ENCODE results near the gene PYGM.
"Not testable (repeated sequence)": the region's sequence is repeated elsewhere in the genome, so short reads cannot be mapped to it uniquely, and the experiment has no call there.

The PYGM gene

DNA sequence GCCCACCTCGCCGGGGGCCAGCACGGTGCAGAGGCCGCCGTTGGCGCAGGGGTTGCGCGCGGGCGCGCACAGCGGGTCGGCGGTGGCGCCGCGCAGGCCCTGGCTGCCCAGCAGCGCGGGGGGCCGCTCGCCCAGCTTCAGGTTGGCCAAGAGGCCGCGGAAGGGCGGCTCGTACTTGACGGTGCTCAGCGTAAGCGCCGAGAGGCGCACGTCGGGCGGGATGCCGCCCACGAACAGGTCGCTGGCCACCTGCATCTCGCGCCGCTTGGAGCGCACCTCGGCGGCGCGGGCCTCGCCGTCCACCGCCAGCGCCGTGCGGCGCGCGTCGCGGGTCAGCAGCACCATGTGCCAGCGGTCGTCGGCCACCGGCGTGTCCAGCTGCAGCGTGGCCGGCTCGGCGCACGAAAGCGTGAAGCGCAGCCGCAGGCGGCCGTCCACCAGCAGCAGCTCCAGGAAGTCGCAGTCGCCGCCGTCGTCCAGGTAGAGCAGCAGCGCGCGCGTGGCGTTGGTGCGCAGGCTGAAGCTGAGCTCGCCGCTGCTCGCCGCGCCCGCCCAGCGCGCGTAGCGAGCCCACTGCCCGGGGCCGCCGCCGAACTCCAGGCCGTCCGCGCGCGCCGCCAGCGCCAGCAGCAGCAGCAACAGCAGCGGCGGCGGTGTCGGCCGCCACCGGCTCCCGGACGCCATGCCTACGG is 46.6 kb downstream of the PYGM start:
- no peak for DNase-seq
- TF ChIP-seq POLR2A (IDR thresholded peaks at IDR 0.05; ENCODE audit: low read length): no peak
- no peak for TF ChIP-seq GATA1 (IDR thresholded peaks at IDR 0.05; ENCODE audit: low read depth, low read length)

DNA sequence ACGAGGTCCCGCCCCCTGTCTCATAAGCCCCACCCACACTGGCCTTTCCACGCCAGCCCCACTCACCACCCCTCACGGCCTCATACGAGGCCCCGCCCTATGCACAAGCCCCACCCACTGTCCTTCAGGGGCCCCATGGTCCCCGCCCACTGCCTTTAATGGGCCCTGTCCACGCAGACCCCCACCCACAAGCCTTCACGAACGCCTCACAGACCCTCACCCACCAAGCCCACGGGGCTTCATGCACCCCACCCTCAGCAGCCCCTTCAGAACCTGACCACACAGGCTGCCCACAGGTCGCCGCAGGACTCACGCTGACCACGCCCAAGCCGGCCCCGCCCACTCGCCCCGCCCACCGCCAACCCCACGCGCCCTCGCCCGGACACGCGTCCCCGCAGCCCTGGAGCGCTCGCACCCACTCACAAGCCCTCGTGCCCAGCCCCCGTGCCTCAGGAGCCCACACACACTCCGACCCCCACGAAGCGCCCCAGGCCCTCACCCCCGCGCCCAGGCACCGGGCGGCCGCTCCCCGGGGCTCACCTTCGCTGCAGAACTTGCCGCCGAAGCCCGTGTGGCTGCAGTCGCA is 47.3 kb downstream of the PYGM start:
- DNase-seq: peak in 1 of 2 experiments; percentile 16
- TF ChIP-seq POLR2A (IDR thresholded peaks at IDR 0.05; ENCODE audit: low read length) (no peak), GATA1 (IDR thresholded peaks at IDR 0.05; ENCODE audit: low read depth, low read length) (no peak)

DNA sequence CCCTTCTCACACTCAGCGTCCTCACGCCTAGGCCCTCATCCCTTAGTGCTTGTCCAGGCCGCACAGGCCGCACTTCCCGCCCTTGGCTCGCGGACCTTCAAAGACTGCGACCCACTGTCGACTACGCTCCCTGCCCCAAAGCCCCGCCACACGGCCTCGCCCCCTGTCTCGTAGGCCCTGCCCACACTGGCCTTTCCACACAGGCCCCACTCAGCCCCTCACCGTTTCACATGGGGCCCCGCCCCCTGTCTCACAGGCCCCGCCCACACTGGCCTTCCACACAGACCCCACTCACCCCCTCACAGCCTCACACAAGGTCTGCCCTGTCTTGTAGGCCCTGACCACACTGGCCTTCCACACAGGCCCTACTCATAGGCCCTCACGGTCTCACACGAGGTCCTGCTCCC is 47.8 kb downstream of the PYGM start:
- TF ChIP-seq GATA1 (IDR thresholded peaks at IDR 0.05; ENCODE audit: low read depth, low read length) (no peak), POLR2A (IDR thresholded peaks at IDR 0.05; ENCODE audit: low read length) (no peak)
- no peak for DNase-seq

DNA sequence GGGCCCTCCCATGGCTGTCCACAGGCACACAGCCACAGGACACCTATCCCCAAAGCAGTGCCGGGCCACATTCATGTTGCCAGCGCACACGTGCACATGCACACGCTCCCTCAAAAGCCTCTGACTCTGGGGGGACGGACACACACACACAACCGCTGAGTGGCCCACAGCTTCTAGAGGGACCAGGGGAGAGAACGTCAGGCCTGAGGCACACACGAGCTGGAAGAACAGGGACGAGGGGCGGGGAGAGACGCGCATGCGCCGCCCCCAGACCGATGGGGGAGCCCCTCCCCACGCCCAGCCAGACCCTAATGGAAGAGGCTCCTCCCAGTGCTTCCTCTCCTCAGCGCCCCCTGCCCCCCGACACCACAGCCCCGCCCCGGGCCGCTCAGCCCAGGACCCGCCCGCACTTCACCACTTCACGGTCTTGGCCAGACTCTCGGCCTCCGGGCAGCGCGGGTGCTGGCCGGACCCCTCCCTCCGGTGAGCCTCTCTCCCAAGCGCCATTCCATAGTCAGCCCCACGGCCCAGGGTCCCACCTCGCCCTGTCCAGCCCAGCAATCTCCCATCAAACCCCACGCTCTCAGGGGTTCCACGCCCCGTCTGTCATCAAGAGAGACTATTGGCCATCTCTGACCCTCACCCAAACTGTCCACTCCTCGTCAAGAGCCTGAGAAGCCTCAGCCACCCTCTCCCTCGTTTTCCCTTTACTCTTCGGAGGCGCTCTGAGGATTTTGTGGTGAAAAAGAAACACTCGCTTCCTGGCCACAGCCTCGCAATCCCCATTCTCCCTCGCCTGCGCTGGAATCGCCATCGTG is 48.4 kb downstream of the PYGM start:
- DNase-seq: no peak
- TF ChIP-seq GATA1 (IDR thresholded peaks at IDR 0.05; ENCODE audit: low read depth, low read length) (no peak), POLR2A (IDR thresholded peaks at IDR 0.05; ENCODE audit: low read length) (no peak)

DNA sequence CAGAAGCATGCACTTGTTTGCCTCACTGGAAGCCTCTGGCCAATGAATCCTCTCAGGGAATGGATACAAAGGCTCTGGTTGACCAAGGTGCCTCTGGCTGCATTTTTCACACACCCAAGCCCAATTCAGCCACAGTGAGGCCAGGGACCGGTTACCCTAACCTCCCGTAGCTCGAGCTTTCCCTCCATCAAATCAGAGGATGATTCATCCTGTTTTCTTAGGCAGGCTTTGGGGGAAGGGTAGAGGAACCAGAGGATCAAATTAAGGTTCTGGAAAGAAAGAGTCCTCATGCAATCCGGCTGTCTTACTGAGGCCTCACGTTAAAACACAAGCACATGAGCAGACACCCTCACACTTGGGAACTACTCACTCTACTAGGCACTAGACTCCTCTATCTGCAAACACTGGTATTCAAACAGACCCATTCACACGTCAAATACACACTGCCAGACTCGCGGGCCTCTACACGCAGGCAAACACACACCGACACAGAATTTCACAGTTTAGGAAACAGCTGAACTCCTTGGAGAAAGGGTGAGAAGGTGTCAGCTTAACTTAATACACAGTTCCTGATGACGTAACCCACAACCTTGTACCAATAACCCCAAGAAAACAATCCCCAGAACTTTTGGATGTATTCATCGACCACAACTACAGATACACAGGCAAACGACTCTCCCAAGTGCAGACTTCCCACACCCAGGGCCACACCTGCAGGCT is 49.2 kb downstream of the PYGM start:
- TF ChIP-seq GATA1 (IDR thresholded peaks at IDR 0.05; ENCODE audit: low read depth, low read length) (no peak), POLR2A (IDR thresholded peaks at IDR 0.05; ENCODE audit: low read length) (no peak)
- no peak for DNase-seq

DNA sequence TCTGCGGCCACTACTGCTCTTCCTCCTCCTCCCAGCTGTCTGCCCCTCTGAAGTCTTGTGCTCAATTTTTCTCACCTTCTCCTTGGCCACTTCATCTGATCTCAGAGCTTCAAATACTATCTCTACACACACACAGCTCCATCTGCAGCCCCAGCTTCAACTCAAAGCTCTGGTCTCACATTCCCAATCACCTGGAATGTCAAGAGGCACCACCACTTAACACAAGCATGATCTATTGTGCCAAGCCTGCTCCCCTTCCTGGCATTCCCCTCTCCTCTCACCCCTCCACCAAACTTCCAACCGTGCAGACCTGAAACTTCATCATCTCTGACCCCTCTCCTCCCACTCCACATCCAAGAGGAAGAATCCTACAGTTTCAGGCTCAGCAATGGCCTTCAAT is 54.3 kb downstream of the PYGM start:
- no peak for DNase-seq

DNA sequence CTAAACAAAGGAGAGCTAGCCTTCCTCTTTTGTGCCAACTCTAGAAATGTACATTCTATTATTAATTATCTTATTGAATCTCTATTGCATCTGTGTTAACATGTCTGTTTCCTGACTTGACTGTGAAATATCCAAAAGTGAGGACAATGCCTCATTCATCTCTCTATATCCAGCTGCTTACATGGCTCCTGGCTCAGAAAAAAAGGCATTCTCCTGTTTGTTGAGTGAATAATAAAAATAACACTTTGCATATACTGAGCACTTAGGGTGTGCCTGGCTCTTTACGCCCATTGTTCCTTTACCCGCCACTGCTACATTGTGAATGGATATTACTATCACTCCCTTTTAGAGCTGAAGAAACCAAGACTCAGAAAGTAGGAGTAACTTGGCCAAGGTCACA is 56.7 kb downstream of the PYGM start:
- TF ChIP-seq GATA1 (IDR thresholded peaks at IDR 0.05; ENCODE audit: low read depth, low read length) (no peak), POLR2A (IDR thresholded peaks at IDR 0.05; ENCODE audit: low read length) (no peak)
- DNase-seq: no peak

More for the DNA sequence above, 54.3 kb downstream of the PYGM start:
- TF ChIP-seq GATA1 (IDR thresholded peaks at IDR 0.05; ENCODE audit: low read depth, low read length): no peak
- no peak for TF ChIP-seq POLR2A (IDR thresholded peaks at IDR 0.05; ENCODE audit: low read length)

DNA sequence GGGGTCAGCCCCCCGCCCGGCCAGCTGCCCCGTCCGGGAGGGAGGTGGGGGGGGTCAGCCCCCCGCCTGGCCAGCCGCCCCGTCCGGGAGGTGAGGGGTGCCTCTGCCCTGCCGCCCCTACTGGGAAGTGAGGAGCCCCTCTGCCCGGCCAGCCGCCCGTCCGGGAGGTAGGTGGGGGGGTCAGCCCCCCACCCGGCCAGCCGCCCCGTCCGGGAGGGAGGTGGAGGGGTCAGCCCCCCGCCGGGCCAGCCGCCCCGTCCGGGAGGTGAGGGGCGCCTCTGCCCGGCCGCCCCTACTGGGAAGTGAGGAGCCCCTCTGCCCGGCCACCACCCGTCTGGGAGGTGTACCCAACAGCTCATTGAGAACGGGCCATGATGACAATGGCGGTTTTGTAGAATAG is 57.8 kb downstream of the PYGM start:
- DNase-seq: not testable (repeated sequence)

DNA sequence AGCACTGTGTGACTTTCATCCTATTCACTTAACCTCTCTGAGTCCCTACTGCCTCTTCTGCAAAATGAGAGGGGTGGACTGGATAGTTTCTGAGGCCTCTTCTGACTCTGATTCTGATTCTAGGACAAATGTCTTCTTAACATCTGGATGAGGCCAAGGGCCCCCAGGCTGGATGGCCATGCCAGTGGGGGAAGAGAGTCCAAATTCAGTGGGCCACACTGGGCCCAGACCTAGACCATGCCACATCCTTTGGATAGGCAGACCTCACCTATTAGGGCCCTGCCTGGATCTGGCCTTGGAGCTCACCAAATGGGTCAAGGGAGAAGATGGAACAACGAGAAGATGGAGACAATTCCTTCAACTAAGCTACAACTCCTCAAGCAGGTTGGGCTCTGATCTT is 61.3 kb downstream of the PYGM start:
- no peak for TF ChIP-seq POLR2A (IDR thresholded peaks at IDR 0.05; ENCODE audit: low read length)
- no peak for TF ChIP-seq GATA1 (IDR thresholded peaks at IDR 0.05; ENCODE audit: low read depth, low read length)
- DNase-seq: no peak

DNA sequence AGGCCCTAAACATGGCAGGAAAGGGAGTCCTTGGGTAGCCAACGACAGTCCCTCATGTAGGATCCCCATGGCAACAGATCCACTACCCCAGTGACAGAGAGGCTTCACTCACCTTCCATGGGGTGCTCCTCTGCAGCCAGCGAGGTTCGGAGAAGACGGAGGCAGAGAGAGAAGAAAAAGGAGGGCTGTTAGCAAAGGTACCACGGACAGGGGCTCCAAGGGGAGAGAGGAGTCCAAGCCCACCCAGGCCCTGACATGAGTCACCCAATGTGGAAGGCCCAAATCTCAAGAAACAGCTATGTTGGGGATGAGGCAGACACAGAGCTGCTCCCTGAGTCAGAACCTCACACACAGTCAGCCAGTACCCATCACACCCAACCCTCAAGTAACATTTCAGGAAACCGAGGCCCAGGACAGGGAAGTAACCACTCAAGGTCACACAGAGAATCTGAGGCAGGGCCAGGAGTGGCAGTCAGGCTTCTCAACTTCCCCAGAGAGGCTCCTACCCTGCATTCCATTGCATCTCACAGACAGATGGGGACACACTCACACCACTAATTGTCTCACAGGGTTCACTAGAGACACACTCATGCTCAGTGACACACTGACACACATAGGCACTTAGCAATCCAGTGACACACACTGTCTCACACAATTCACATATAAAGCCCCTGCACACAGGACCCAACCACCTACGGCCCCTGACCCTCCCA is 62.0 kb downstream of the PYGM start:
- no peak for TF ChIP-seq GATA1 (IDR thresholded peaks at IDR 0.05; ENCODE audit: low read depth, low read length)
- TF ChIP-seq POLR2A (IDR thresholded peaks at IDR 0.05; ENCODE audit: low read length): no peak
- DNase-seq: no peak

All from erythroblast (primary cell).